Neural cell (in vitro differentiated cells): Measurements from ENCODE around the gene HAPSTR1.

ENCODE experiments used
- CTCF ChIP-seq: fragments of 450-650 bp; IDR thresholded peaks from 2 replicates; pipeline ENCODE4 v1.5.1; 2014; ENCODE audit warnings: antibody characterized with exemption, mild to moderate bottlenecking, moderate library complexity; ENCODE audit not compliant: poor library complexity, severe bottlenecking
- EP300 ChIP-seq: fragments of 450-650 bp; conservative IDR thresholded peaks from 2 replicates; pipeline ENCODE4 v1.6.1; 2014; ENCODE audit warnings: antibody characterized with exemption, mild to moderate bottlenecking, moderate library complexity; ENCODE audit not compliant: poor library complexity, severe bottlenecking
- EZH2 ChIP-seq: fragments of 200-600, 300-800 bp; shearing (Covaris generic), sonication (generic); IDR thresholded peaks from 2 replicates; pipeline ENCODE4 v1.6.1; 2014; ENCODE audit warnings: antibody characterized with exemption, low read length, borderline replicate concordance, mild to moderate bottlenecking; ENCODE audit not compliant: insufficient read depth, poor library complexity, severe bottlenecking
- POLR2AphosphoS5 ChIP-seq: IDR thresholded peaks from 2 replicates; pipeline ENCODE4 v1.6.1; 2012
- TAF1 ChIP-seq: IDR thresholded peaks from 2 replicates; pipeline ENCODE4 v1.6.1; 2012; ENCODE audit warnings: low read depth

GRCh38 chr16:9079430-9079812 is 12.0 kb upstream of the HAPSTR1 start:
- no peak for TF ChIP-seq CTCF
- no peak for TF ChIP-seq TAF1
- no peak for TF ChIP-seq EP300
- TF ChIP-seq EZH2 = no peak
- no peak for TF ChIP-seq POLR2AphosphoS5
